RWPE1 (cell line): Measurements from ENCODE around the gene TSFM.

ENCODE experiments used
- CTCF ChIA-PET: fragments of 350-600 bp; sonication (Branson Sonifier 250); formaldehyde crosslinking; extraction: SDS; loops from one replicate; lab custom pipeline; 2021; lab: Yijun Ruan, JAX
- POLR2A ChIA-PET: fragments of 400-600 bp; formaldehyde crosslinking; extraction: SDS; loops from one replicate; lab custom pipeline; 2020; ENCODE audit warnings: antibody characterized with exemption; ENCODE audit not compliant: low non-redundant PET; lab: Yijun Ruan, JAX
- DNase-seq: peaks from one replicate; pipeline ENCODE4 v3.0.0; 2012; ENCODE audit warnings: low spot score
- H3K27ac ChIP-seq: fragments of 450-650 bp; 2 replicates; pipeline ENCODE4 v1.5.1; 2017
- TF ChIP-seq, protein P1 (sequence below): fragments of 450-650 bp; conservative IDR thresholded peaks from 2 replicates; pipeline ENCODE4 v1.5.1; 2017; ENCODE audit warnings: low read depth, mild to moderate bottlenecking

The TSFM gene

GRCh38 chr12:57845478-57846284, 63.1 kb downstream of the TSFM start:
- POLR2A ChIA-PET = interaction anchor here (1.5 kb wide), 1 partner anchor 20 kb away, joined by 5 read pairs; no protein-coding TSS in a partner anchor
- peak overlapping the region; percentile 94 for H3K27ac ChIP-seq
- TF ChIP-seq, protein P1, sequence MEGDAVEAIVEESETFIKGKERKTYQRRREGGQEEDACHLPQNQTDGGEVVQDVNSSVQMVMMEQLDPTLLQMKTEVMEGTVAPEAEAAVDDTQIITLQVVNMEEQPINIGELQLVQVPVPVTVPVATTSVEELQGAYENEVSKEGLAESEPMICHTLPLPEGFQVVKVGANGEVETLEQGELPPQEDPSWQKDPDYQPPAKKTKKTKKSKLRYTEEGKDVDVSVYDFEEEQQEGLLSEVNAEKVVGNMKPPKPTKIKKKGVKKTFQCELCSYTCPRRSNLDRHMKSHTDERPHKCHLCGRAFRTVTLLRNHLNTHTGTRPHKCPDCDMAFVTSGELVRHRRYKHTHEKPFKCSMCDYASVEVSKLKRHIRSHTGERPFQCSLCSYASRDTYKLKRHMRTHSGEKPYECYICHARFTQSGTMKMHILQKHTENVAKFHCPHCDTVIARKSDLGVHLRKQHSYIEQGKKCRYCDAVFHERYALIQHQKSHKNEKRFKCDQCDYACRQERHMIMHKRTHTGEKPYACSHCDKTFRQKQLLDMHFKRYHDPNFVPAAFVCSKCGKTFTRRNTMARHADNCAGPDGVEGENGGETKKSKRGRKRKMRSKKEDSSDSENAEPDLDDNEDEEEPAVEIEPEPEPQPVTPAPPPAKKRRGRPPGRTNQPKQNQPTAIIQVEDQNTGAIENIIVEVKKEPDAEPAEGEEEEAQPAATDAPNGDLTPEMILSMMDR = no peak
- CTCF ChIA-PET = interaction anchor here (0.6 to 1.6 kb wide), 5 partner anchors 37 to 63 kb away, joined by 3 to 6 read pairs (median 5); partner anchors contain the start of gene TSFM
- DNase-seq = peak; percentile 41

DNA sequence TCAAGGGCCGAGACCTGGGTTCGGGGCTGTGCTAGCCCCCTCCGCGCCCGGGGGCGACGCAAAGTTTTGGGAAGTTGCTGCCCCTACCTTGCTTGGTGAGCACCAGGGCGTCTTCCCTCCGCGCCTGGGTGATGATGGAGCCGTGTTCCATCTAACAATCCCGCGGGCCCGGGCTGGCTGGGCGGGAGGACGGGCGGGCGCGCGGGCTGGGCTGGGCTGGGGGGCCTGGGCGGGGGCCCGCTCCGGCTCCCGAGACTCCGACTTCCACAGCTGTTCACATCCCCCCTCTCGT, 63.6 kb downstream of the TSFM start:
- CTCF ChIA-PET = interaction anchor here (0.6 kb wide), 1 partner anchor 63 kb away, joined by 5 read pairs; the partner anchor contains the start of gene TSFM
- DNase-seq = peak; percentile 20
- H3K27ac ChIP-seq = peak overlapping the region; percentile 94
- POLR2A ChIA-PET = interaction anchor here (1.5 kb wide), 1 partner anchor 19 kb away, joined by 5 read pairs; no protein-coding TSS in a partner anchor
- TF ChIP-seq, protein P1 = no peak

DNA sequence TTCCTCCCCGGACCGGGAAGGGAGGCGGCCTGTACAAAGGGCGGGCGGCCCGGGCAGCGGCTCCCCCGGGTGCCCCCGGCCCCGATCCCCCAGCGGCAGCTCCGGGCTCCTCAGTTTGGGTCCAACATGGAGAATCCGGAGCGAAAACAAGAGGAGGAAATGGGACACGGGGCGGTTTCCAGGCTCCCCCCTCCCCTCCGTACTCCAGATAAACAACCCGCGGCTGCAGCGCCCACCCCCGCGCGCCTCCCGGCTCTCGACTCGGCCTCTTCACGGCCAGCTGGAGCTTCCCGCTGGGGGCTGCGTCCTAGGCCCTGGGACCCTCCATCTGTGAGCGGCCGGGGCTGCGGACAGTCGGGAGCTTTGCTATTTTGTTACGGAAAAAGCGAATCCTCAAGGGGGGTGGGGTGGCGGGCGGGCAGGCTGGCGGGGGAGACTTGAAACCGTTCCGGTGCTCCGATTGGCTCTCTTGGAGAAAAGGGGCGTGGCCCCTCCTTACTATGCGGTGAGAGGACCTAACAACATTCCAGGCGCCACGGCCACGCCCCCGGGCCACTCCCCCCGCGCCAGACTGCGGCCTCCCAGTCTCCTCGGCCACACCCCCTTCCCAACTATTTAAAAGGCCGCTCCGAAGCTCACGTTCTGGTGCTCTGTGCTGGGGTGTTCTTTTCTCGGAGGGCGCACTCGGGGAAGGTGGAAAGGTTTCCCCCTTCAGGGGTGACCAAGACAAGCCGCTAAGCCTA, 64.2 kb downstream of the TSFM start, which contains the start of gene CTDSP2:
CTDSP2 (minus strand) TSS at position 153 of the 743 bp plus-strand sequence. CDS start 294 bp downstream, outside the sequence.
- ChIA-PET POLR2A (interaction anchor here (1.1 to 1.5 kb wide), 2 partner anchors 19 to 41 kb away, joined by 4 to 5 read pairs; no protein-coding TSS in a partner anchor), CTCF (interaction anchor here (0.6 to 0.7 kb wide), 3 partner anchors 48 to 120 kb away, joined by 3 to 5 read pairs (median 3); partner anchors contain the start of gene TSFM)
- peak within 1 kb of the TSS; percentile 94 for H3K27ac ChIP-seq
- DNase-seq = peak; percentile 100
- TF ChIP-seq, protein P1 = no peak
